ENCODE data around the gene EXOC4.

- TF ChIP-seq CTCF (IDR thresholded peaks at IDR 0.05; ENCODE audit: low read length): no peak
- TF ChIP-seq EZH2 (IDR thresholded peaks at IDR 0.05; ENCODE audit: borderline replicate concordance, low read length): no peak
Measured at GRCh38 chr7:133411395-133411794, 158.5 kb downstream of the EXOC4 start.

Data from OCI-LY1 (cell line).